Esophagus squamous epithelium (tissue), 5 donors: ENCODE data around the gene LACC1. TPM values are rescaled to one million over a fixed set of nuclear protein-coding genes. Genes with fewer than 3 reads are reported as not detected.

ENCODE experiments used
- DNase-seq: peaks from one replicate; lab custom pipeline; 2025; lab: John Stamatoyannopoulos, UW
- H3K27ac ChIP-seq, 4 donors: fragments of 200-600 bp; sonication (generic); one replicate each; pipeline ENCODE4 v1.5.1; 2016 to 2019; ENCODE audit warnings: mild to moderate bottlenecking in 1 of 4
- H3K27me3 ChIP-seq, 4 donors: fragments of 200-600 bp; sonication (generic); 1 replicate in 3 of 4; 2 replicates in 1 of 4; pipeline versions ENCODE4 v1.5.1 to v1.6.0; 2017 to 2021; ENCODE audit warnings: antibody characterized with exemption in 1 of 4
- H3K36me3 ChIP-seq, 3 donors: fragments of 200-600 bp; sonication (generic); one replicate each; pipeline ENCODE4 v1.5.1; 2016 to 2019
- H3K4me1 ChIP-seq, 3 donors: fragments of 200-600 bp; sonication (generic); one replicate each; pipeline ENCODE4 v1.5.1; 2017 to 2019
- H3K4me3 ChIP-seq, 4 donors: fragments of 200-600 bp; sonication (generic); 1 replicate in 3 of 4; 2 replicates in 1 of 4; pipeline ENCODE4 v1.5.1; 2016 to 2019; ENCODE audit warnings: mild to moderate bottlenecking in 2 of 4, moderate library complexity in 1 of 4
- H3K9me3 ChIP-seq, 3 donors: fragments of 200-600 bp; sonication (generic); one replicate each; pipeline ENCODE4 v1.5.1; 2016 to 2019
- POLR2A ChIP-seq, 4 donors: fragments of 450-650 bp; IDR thresholded peaks; one replicate each; pipeline ENCODE4 v1.6.1; 2017; ENCODE audit warnings: antibody characterized with exemption in 4 of 4, mild to moderate bottlenecking in 4 of 4, moderate library complexity in 3 of 4
- WGBS, 2 donors: methylation state at CpG; one replicate each; pipeline ENCODE4 v1.1.5; 2018; 5-methylcytosine and 5-hydroxymethylcytosine counted together
- intact Hi-C: fragments of 100-400 bp; cut with DNase I; formaldehyde crosslinking; loops from one replicate; pipeline ENCODE4 v1.15.0; 2022
- total RNA-seq, 4 donors: library from RNA; depleted of rRNA; stranded (reverse); fragments of >200 nt; gene quantifications; one replicate each; pipeline ENCODE4 v1.1.0, GENCODE V29; 2016
- TF ChIP-seq, protein P1 (sequence below), 6 experiments: fragments of 450-650 bp in 4 of 6; fragments of 200-600 bp in 2 of 6; sonication (generic) in 2 of 6; IDR thresholded peaks; one replicate each; pipeline ENCODE4 v1.5.1; 2016 to 2019; ENCODE audit warnings: antibody characterized with exemption in 6 of 6, mild to moderate bottlenecking in 4 of 6, moderate library complexity in 4 of 6
- donor health status: DM: yes; HTN: yes; CAD: no.

Gene LACC1
- total RNA-seq, 4 donors from 2014 or later, result 3.3 to 15.3 (median 9.9) TPM

DNA sequence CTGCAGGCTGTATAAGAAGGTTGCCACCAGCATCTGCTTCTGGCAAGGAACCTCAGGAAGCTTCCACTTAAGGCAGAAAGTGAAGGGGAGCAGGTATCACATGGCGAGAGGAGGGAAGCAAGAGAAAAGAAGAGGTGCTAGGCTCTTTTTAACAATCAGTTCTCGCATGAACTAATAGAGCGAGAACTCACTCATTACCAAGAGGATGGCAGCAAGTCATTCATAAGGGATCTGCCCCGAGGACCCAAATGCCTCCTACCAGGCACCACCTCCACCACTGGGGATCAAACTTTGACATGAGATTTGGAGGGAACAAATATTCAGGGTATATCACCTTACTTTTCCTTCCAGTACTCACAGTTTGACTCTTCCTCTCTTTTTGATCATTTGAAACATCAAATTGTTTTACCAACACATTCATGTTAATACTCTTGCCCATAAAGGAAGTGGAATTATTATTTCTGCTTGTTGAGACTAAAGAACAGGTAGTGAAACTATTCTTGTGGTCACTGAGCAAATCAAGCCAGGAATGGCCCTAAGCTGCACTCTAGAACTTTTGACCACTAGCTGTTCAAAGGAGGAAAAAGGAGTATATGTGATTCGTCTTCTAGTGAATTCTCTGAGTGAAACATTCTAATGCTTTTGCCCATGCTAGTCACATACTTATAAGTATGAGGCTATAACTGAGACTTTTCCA lies 45.0 kb downstream of the LACC1 start:
- Histone ChIP-seq H3K36me3 (no peaks in the 10 kb centered on the region), H3K4me1 (no peaks in the 10 kb centered on the region), H3K9me3 (no peaks in the 10 kb centered on the region), H3K27me3 (peaks cover 0 to 7% (median 0%) of the 10 kb centered on the region in 4 donors), H3K27ac (no peak overlapping the region), H3K4me3 (no peak overlapping the region)
- no peak for DNase-seq
- WGBS, 2 donors, result 71 to 86% methylated on average over 5 of the region's 5 CpGs
- TF ChIP-seq, protein P1, sequence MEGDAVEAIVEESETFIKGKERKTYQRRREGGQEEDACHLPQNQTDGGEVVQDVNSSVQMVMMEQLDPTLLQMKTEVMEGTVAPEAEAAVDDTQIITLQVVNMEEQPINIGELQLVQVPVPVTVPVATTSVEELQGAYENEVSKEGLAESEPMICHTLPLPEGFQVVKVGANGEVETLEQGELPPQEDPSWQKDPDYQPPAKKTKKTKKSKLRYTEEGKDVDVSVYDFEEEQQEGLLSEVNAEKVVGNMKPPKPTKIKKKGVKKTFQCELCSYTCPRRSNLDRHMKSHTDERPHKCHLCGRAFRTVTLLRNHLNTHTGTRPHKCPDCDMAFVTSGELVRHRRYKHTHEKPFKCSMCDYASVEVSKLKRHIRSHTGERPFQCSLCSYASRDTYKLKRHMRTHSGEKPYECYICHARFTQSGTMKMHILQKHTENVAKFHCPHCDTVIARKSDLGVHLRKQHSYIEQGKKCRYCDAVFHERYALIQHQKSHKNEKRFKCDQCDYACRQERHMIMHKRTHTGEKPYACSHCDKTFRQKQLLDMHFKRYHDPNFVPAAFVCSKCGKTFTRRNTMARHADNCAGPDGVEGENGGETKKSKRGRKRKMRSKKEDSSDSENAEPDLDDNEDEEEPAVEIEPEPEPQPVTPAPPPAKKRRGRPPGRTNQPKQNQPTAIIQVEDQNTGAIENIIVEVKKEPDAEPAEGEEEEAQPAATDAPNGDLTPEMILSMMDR (IDR thresholded peaks at IDR 0.05), result no peak
- TF ChIP-seq POLR2A (IDR thresholded peaks at IDR 0.05), result no peak
- intact Hi-C loops, result no loop called here

DNA sequence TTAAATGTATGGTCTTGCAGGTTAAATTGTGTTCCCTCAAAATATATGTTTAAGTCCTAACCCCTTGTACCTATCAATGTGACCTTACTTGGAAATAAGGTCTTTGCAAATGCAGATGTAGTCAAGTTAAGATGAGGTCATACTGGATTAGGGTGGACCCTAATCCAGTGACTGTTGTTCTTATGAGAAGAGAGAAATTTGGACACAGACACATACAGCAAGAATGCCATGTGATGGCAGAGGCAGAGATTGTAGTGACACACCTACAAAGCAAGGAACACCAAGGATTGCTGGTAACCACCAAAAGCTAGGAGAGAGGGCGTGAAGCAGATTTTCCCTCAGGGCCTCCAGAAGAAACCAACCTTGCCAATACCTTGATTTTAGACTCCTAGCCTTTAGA lies 50.2 kb downstream of the LACC1 start:
- H3K9me3 ChIP-seq, result no peaks in the 10 kb centered on the region
- intact Hi-C loops, result no loop called here
- WGBS, 2 donors, result 82 to 91% methylated on average over 1 of the region's 1 CpG
- TF ChIP-seq, protein P1 (IDR thresholded peaks at IDR 0.05), result no peak
- TF ChIP-seq POLR2A (IDR thresholded peaks at IDR 0.05), result no peak
- no peak overlapping the region for H3K4me3 ChIP-seq
- no peaks in the 10 kb centered on the region for H3K4me1 ChIP-seq
- no peak overlapping the region for H3K27ac ChIP-seq
- DNase-seq, result no peak
- no peaks in the 10 kb centered on the region for H3K27me3 ChIP-seq
- H3K36me3 ChIP-seq, result no peaks in the 10 kb centered on the region

DNA sequence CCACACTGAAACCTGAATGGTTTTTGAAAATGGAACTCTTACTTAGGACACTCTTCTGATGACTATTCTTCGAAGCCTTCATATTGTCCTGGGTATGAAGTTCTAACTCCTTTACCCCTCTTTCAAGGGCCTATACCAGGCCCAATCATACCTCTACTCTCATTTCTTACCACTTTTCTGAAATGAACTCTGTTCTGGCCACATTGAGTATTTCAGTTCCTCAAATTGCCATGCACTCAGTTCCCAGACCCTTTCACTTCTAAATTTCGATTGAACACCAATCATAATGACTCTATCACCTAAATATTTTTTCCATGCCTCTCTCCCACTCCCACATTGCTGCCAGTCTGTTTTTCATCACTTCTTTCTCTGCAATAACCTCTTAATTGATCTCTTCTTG lies 53.7 kb downstream of the LACC1 start:
- no peak for DNase-seq
- 70 to 82% methylated on average over 2 of the region's 2 CpGs for WGBS, 2 donors
- no peaks in the 10 kb centered on the region for H3K27me3 ChIP-seq
- H3K27ac ChIP-seq, result no peak overlapping the region
- intact Hi-C loops, result no loop called here
- no peak overlapping the region for H3K4me3 ChIP-seq
- TF ChIP-seq, protein P1 (IDR thresholded peaks at IDR 0.05), result no peak
- TF ChIP-seq POLR2A (IDR thresholded peaks at IDR 0.05), result no peak
- H3K36me3 ChIP-seq, result no peaks in the 10 kb centered on the region
- H3K9me3 ChIP-seq, result no peaks in the 10 kb centered on the region
- H3K4me1 ChIP-seq, result peaks cover 0 to 10% (median 4%) of the 10 kb centered on the region in 3 donors

DNA sequence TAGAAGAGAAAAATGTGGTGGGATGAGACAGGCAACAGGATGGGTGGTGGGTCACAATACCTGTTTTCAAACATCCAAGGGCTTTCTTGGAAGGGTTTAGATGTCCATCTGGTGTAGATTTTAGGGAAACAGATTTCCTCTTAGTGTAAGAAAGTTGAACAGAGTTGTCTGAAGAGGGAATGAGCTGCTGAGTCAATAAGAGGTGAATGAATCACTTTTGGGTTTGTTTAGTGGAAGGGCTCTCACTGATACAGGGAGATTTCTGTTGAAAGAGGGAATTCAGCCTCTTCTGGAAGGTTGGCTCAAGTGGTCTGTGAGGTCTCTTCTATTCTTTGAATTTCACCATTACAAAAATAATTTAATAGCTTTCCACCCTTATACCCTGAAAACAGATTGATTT lies 54.6 kb downstream of the LACC1 start:
- Histone ChIP-seq H3K4me1 (peaks cover 0 to 10% (median 4%) of the 10 kb centered on the region in 3 donors), H3K27ac (no peak overlapping the region), H3K4me3 (no peak overlapping the region), H3K27me3 (no peaks in the 10 kb centered on the region), H3K9me3 (no peaks in the 10 kb centered on the region), H3K36me3 (no peaks in the 10 kb centered on the region)
- TF ChIP-seq, protein P1 (IDR thresholded peaks at IDR 0.05), result no peak
- DNase-seq, result no peak
- intact Hi-C loops, result no loop called here

DNA sequence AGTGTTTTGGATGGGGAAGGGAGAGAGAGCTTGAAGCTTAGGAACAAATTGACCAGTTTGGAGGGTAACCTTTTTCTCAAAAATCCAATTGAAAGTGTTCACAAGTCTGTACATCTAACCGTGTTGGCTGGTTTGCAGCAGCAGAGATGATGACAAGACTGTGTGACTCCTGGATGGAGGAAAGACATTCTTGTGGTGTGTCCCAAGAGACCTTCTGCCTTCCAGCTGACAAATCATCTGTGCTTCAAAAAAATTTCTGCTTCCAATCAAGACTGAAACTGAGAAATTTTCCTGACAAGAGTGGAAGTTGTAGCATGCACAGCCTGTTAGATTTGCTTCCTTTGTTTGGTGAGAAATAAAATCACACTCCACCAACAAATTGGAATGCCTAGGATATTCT lies 56.2 kb downstream of the LACC1 start:
- H3K36me3 ChIP-seq, result no peaks in the 10 kb centered on the region
- WGBS, 2 donors, result 63% methylated on average over 1 of the region's 1 CpG
- H3K9me3 ChIP-seq, result no peaks in the 10 kb centered on the region
- TF ChIP-seq POLR2A (IDR thresholded peaks at IDR 0.05), result no peak
- TF ChIP-seq, protein P1 (IDR thresholded peaks at IDR 0.05), result no peak
- H3K27me3 ChIP-seq, result no peaks in the 10 kb centered on the region
- no peak overlapping the region for H3K4me3 ChIP-seq
- intact Hi-C loops, result no loop called here
- H3K27ac ChIP-seq, result no peak overlapping the region
- H3K4me1 ChIP-seq, result peaks cover 0 to 10% (median 4%) of the 10 kb centered on the region in 3 donors
- DNase-seq, result no peak
